A549 (cell line): Measurements from ENCODE around the gene GTPBP2. TPM values are rescaled to one million over a fixed set of nuclear protein-coding genes. Genes with fewer than 3 reads are reported as not detected.

Source experiments
- ATAC-seq, 2 experiments: fragments of 200-7000 bp in 1 of 2; fragments of >200 bp in 1 of 2; cut with Nextera tagmentation in 1 of 2; cut with Tn5 transposase in 1 of 2; 3 replicates each; pipeline versions ENCODE4 v1.8.0 to v1.9.1; 2018 to 2020; ENCODE audit warnings: mild to moderate bottlenecking in 1 of 2, moderate library complexity in 1 of 2
- CTCF ChIA-PET: fragments of 300-600 bp; sonication (Branson Sonifier 250); formaldehyde crosslinking; extraction: SDS; loops from one replicate; lab custom pipeline; 2021; ENCODE audit warnings: antibody characterized with exemption, inconsistent platforms; lab: Yijun Ruan, JAX
- POLR2A ChIA-PET: fragments of 350-600 bp; formaldehyde crosslinking; extraction: SDS; loops from one replicate; lab custom pipeline; 2021; ENCODE audit warnings: antibody characterized with exemption, inconsistent platforms; lab: Yijun Ruan, JAX
- DNase-seq, 2 experiments: peaks; one replicate each; pipeline versions ENCODE4 v3.0.0 to v3.0.0-alpha.2; 2011 to 2016; ENCODE audit warnings: low read depth in 1 of 2, low spot score in 1 of 2
- FAIRE-seq: peaks from 2 replicates; lab custom pipeline; 2011; peaks lifted over from hg19 to GRCh38; lab: Jason Lieb, UNC
- H3K27ac ChIP-seq, 2 experiments: fragments of >200 bp; sonication (Bioruptor Twin); formaldehyde crosslinking; 3 replicates each; pipeline ENCODE4 v1.5.1; 2016 to 2017
- H3K4me1 ChIP-seq: fragments of >200 bp; sonication (Bioruptor Twin); formaldehyde crosslinking; 3 replicates; pipeline ENCODE4 v1.6.1; 2016
- H3K4me2 ChIP-seq: fragments of >200 bp; sonication (Bioruptor Twin); formaldehyde crosslinking; 3 replicates; pipeline ENCODE4 v1.6.1; 2016
- H3K4me3 ChIP-seq: fragments of >200 bp; sonication (Bioruptor Twin); formaldehyde crosslinking; 3 replicates; pipeline ENCODE4 v1.5.1; 2016
- H3K9me3 ChIP-seq: fragments of >200 bp; sonication (Bioruptor Twin); formaldehyde crosslinking; 3 replicates; pipeline ENCODE4 v1.6.1; 2016
- ATOH8 ChIP-seq: fragments of 250-450 bp; sonication (Bioruptor Pico); IDR thresholded peaks from 2 replicates; pipeline ENCODE4 v1.5.0; 2020; ENCODE audit warnings: low read depth, mild to moderate bottlenecking, moderate library complexity
- ELK1 ChIP-seq: fragments of 150-350 bp; IDR thresholded peaks from 2 replicates; pipeline ENCODE4 v1.6.1; 2014; ENCODE audit warnings: low read depth, mild to moderate bottlenecking, low read length
- FOSB ChIP-seq: fragments of 250-450 bp; sonication (Bioruptor Pico); IDR thresholded peaks from 2 replicates; pipeline ENCODE4 v1.5.0; 2020; ENCODE audit warnings: mild to moderate bottlenecking, moderate library complexity
- GATA3 ChIP-seq: IDR thresholded peaks from 2 replicates; pipeline ENCODE4 v1.6.1; 2012; ENCODE audit warnings: borderline replicate concordance
- HEYL ChIP-seq: fragments of 250-450 bp; sonication (Bioruptor Pico); IDR thresholded peaks from 2 replicates; pipeline ENCODE4 v1.8.0; 2021; ENCODE audit warnings: mild to moderate bottlenecking, moderate library complexity
- JUN ChIP-seq, 2 experiments: fragments of >200 bp; sonication (Bioruptor Twin); formaldehyde crosslinking; IDR thresholded peaks; 2 replicates in 1 of 2; 3 replicates in 1 of 2; pipeline ENCODE4 v1.6.1; 2016 to 2017
- MAFK ChIP-seq: fragments of 450-650 bp; IDR thresholded peaks from 2 replicates; pipeline ENCODE4 v1.6.1; 2014; ENCODE audit not compliant: partially characterized antibody
- MAX ChIP-seq: IDR thresholded peaks from 2 replicates; pipeline ENCODE4 v1.6.1; 2012
- MAZ ChIP-seq: fragments of 150-350 bp; IDR thresholded peaks from 2 replicates; pipeline ENCODE4 v1.6.1; 2014; ENCODE audit warnings: antibody characterized with exemption, low read depth, low read length, borderline replicate concordance
- NFE2L2 ChIP-seq: fragments of 150-350 bp; conservative IDR thresholded peaks from 2 replicates; pipeline ENCODE4 v1.6.1; 2014; ENCODE audit warnings: low read length
- POLR2AphosphoS2 ChIP-seq: conservative IDR thresholded peaks from 2 replicates; pipeline ENCODE4 v1.6.1; 2012; ENCODE audit warnings: low read length, improper control_type of control experiment, inconsistent platforms
- REST ChIP-seq: fragments of 200-600 bp; sonication (generic); IDR thresholded peaks from 2 replicates; pipeline ENCODE4 v1.6.1; 2016; ENCODE audit warnings: antibody characterized with exemption, mild to moderate bottlenecking, moderate library complexity
- SMC3 ChIP-seq: fragments of >200 bp; sonication (Bioruptor Twin); formaldehyde crosslinking; IDR thresholded peaks from 3 replicates; pipeline ENCODE4 v1.6.1; 2018; ENCODE audit warnings: inconsistent platforms
- TFCP2L1 ChIP-seq: fragments of 250-450 bp; sonication (Bioruptor Pico); IDR thresholded peaks from 2 replicates; pipeline ENCODE4 v1.5.0; 2021; ENCODE audit warnings: mild to moderate bottlenecking
- USF2 ChIP-seq: fragments of 450-650 bp; IDR thresholded peaks from 2 replicates; pipeline ENCODE4 v1.6.1; 2014; ENCODE audit warnings: antibody characterized with exemption
- WGBS: methylation state at CpG from one replicate; pipeline ENCODE4 v1.1.6; 2017; ENCODE audit errors: missing lambda C conversion rate; 5-methylcytosine and 5-hydroxymethylcytosine counted together
- polyA plus RNA-seq, 4 experiments: library from polyadenylated mRNA; depleted of rRNA in 3 of 4; stranded (reverse); fragments of >200 nt; fragmentation: RNase III in 1 of 4; extraction: RNeasy Plus Mini Kit Qiagen cat#74134 plus additional on column Dnase treatment in 1 of 4; gene quantifications; 2 replicates in 3 of 4; 3 replicates in 1 of 4; pipeline ENCODE4 v1.2.3, GENCODE V29; 2011 to 2017

Gene GTPBP2
- polyA plus RNA-seq, 2 of the 4 experiments (the other 2 are of a cell fraction): 28.9 to 59.6 TPM

GRCh38 chr6:43572015-43572414, 57.0 kb downstream of the GTPBP2 start:
- ChIA-PET POLR2A (no interaction called here), CTCF (interaction anchor here (1.1 kb wide), 1 partner anchor 36 kb away, joined by 3 read pairs; no protein-coding TSS in a partner anchor)
- TF ChIP-seq FOSB (no peak), MAZ (no peak), NFE2L2 (no peak), MAFK (no peak)
- no peak for DNase-seq
- ATAC-seq: no peak
- H3K4me1 ChIP-seq: peaks cover 4% of the 10 kb centered on the region; the same call in 1 of the 3 replicates
- no peak overlapping the region for H3K4me3 ChIP-seq
- H3K4me2 ChIP-seq: no peak overlapping the region
- no peak overlapping the region for H3K27ac ChIP-seq
- no peak for FAIRE-seq
- H3K9me3 ChIP-seq: no peaks in the 10 kb centered on the region
- 85% methylated on average over 4 of the region's 4 CpGs for WGBS

- Histone ChIP-seq H3K9me3 (no peaks in the 10 kb centered on the region), H3K4me2 (no peak overlapping the region), H3K4me3 (no peak overlapping the region), H3K27ac (no peak overlapping the region), H3K4me1 (peaks cover 4% of the 10 kb centered on the region; the same call in 1 of the 3 replicates)
- no peak for TF ChIP-seq POLR2AphosphoS2
- no peak for TF ChIP-seq JUN (IDR thresholded peaks at IDR 0.05)
- no peak for TF ChIP-seq HEYL
- TF ChIP-seq TFCP2L1 (CRISPR knock-in tag): no peak
- TF ChIP-seq ELK1: no peak
- TF ChIP-seq GATA3: no peak
- TF ChIP-seq REST: no peak
- no peak for TF ChIP-seq USF2
- TF ChIP-seq SMC3: no peak
- TF ChIP-seq MAX: no peak
- TF ChIP-seq ATOH8: no peak
- DNase-seq: no peak
- no peak for ATAC-seq
- ChIA-PET POLR2A (no interaction called here), CTCF (no interaction called here)
- 90% methylated on average over 5 of the region's 5 CpGs for WGBS
- FAIRE-seq: no peak
These were observed 58.1 kb downstream of the GTPBP2 start for GRCh38 chr6:43570876-43571441.

Other genes starting within 250 kb of the GTPBP2 start
- gene ABCC10, start 201.7 kb downstream of the GTPBP2 start, polyA plus RNA-seq (2011; rRNA removed): 6.8 and 8.5 TPM in 2 replicates
- 8.9 to 10.5 TPM (median 9.3 TPM) in 3 replicates for gene ABCC10, start 201.7 kb downstream of the GTPBP2 start, polyA plus RNA-seq (2017; fragmentation: RNase III; extraction: RNeasy Plus Mini Kit Qiagen cat#74134 plus additional on column Dnase treatment)
- 2.9 and 3.4 TPM in 2 replicates for gene DLK2, start 173.7 kb downstream of the GTPBP2 start, polyA plus RNA-seq (2011; rRNA removed)
- gene DLK2, start 173.7 kb downstream of the GTPBP2 start, polyA plus RNA-seq (2017; fragmentation: RNase III; extraction: RNeasy Plus Mini Kit Qiagen cat#74134 plus additional on column Dnase treatment): 2.2 to 2.6 TPM (median 2.5 TPM) in 3 replicates
- 12.7 and 15.7 TPM in 2 replicates for gene TJAP1, start 151.7 kb downstream of the GTPBP2 start, polyA plus RNA-seq (2011; rRNA removed)
- 12.7 to 13.7 TPM (median 13.1 TPM) in 3 replicates for gene TJAP1, start 151.7 kb downstream of the GTPBP2 start, polyA plus RNA-seq (2017; fragmentation: RNase III; extraction: RNeasy Plus Mini Kit Qiagen cat#74134 plus additional on column Dnase treatment)
- gene LRRC73, start 118.9 kb downstream of the GTPBP2 start, polyA plus RNA-seq (2011; rRNA removed): 0.24 and 0.26 TPM in 2 replicates
- gene LRRC73, start 118.9 kb downstream of the GTPBP2 start, polyA plus RNA-seq (2017; fragmentation: RNase III; extraction: RNeasy Plus Mini Kit Qiagen cat#74134 plus additional on column Dnase treatment): 0.61 to 0.72 TPM (median 0.71 TPM) in 3 replicates
- gene YIPF3, start 112.3 kb downstream of the GTPBP2 start, polyA plus RNA-seq (2011; rRNA removed): 99.5 and 108 TPM in 2 replicates
- gene YIPF3, start 112.3 kb downstream of the GTPBP2 start, polyA plus RNA-seq (2017; fragmentation: RNase III; extraction: RNeasy Plus Mini Kit Qiagen cat#74134 plus additional on column Dnase treatment): 51.6 to 72.0 TPM (median 63.4 TPM) in 3 replicates
- 63.1 and 85.1 TPM in 2 replicates for gene POLR1C, start 112.2 kb downstream of the GTPBP2 start, polyA plus RNA-seq (2011; rRNA removed)
- gene POLR1C, start 112.2 kb downstream of the GTPBP2 start, polyA plus RNA-seq (2017; fragmentation: RNase III; extraction: RNeasy Plus Mini Kit Qiagen cat#74134 plus additional on column Dnase treatment): 46.5 to 50.0 TPM (median 48.5 TPM) in 3 replicates
- 51.0 and 53.9 TPM in 2 replicates for gene XPO5, start 53.2 kb downstream of the GTPBP2 start, polyA plus RNA-seq (2011; rRNA removed)
- 24.7 to 27.7 TPM (median 24.8 TPM) in 3 replicates for gene XPO5, start 53.2 kb downstream of the GTPBP2 start, polyA plus RNA-seq (2017; fragmentation: RNase III; extraction: RNeasy Plus Mini Kit Qiagen cat#74134 plus additional on column Dnase treatment)
- 14.4 and 14.5 TPM in 2 replicates for gene POLH, start 53.1 kb downstream of the GTPBP2 start, polyA plus RNA-seq (2011; rRNA removed)
- 7.0 to 9.7 TPM (median 9.4 TPM) in 3 replicates for gene POLH, start 53.1 kb downstream of the GTPBP2 start, polyA plus RNA-seq (2017; fragmentation: RNase III; extraction: RNeasy Plus Mini Kit Qiagen cat#74134 plus additional on column Dnase treatment)
- 26.7 and 32.0 TPM in 2 replicates for gene MAD2L1BP, start 6.6 kb upstream of the GTPBP2 start, polyA plus RNA-seq (2011; rRNA removed)
- gene MAD2L1BP, start 6.6 kb upstream of the GTPBP2 start, polyA plus RNA-seq (2017; fragmentation: RNase III; extraction: RNeasy Plus Mini Kit Qiagen cat#74134 plus additional on column Dnase treatment): 22.0 to 22.6 TPM (median 22.4 TPM) in 3 replicates
- 0.18 and 0.37 TPM in 2 replicates for gene RSPH9, start 15.8 kb upstream of the GTPBP2 start, polyA plus RNA-seq (2011; rRNA removed)
- 0.09 to 0.17 TPM (median 0.14 TPM) in 3 replicates for gene RSPH9, start 15.8 kb upstream of the GTPBP2 start, polyA plus RNA-seq (2017; fragmentation: RNase III; extraction: RNeasy Plus Mini Kit Qiagen cat#74134 plus additional on column Dnase treatment)
- 44.2 and 54.2 TPM in 2 replicates for gene MRPS18A, start 58.5 kb upstream of the GTPBP2 start, polyA plus RNA-seq (2011; rRNA removed)
- gene MRPS18A, start 58.5 kb upstream of the GTPBP2 start, polyA plus RNA-seq (2017; fragmentation: RNase III; extraction: RNeasy Plus Mini Kit Qiagen cat#74134 plus additional on column Dnase treatment): 38.0 to 42.1 TPM (median 41.1 TPM) in 3 replicates
- gene VEGFA, start 140.9 kb upstream of the GTPBP2 start, polyA plus RNA-seq (2011; rRNA removed): 83.7 and 101 TPM in 2 replicates
- gene VEGFA, start 140.9 kb upstream of the GTPBP2 start, polyA plus RNA-seq (2017; fragmentation: RNase III; extraction: RNeasy Plus Mini Kit Qiagen cat#74134 plus additional on column Dnase treatment): 35.4 to 41.1 TPM (median 35.8 TPM) in 3 replicates